ENCODE data around the gene IL1RAPL1.

- TF ChIP-seq CTCF (conservative IDR thresholded peaks at IDR 0.05) (no peak), ZFX (IDR thresholded peaks at IDR 0.05) (no peak)
Observed at GRCh38 chrX:28835991-28836390, 248.7 kb downstream of the IL1RAPL1 start.

Measured in C4-2B (cell line).